BE2C (cell line): ENCODE data around the gene ITIH6.
A peak's percentile ranks its signal among the peaks of the same experiment; 100 is the strongest.
"Not testable (repeated sequence)": the region's sequence is repeated elsewhere in the genome, so short reads cannot be mapped to it uniquely, and the experiment has no call there.

Source experiments
- DNase-seq: peaks from one replicate; pipeline ENCODE4 v3.0.0-alpha.2; 2020
- H3K27me3 ChIP-seq: fragments of 250-450 bp; sonication (Bioruptor Pico); 2 replicates; pipeline ENCODE4 v1.5.1; 2020; ENCODE audit warnings: mild to moderate bottlenecking
- H3K36me3 ChIP-seq: fragments of 250-450 bp; sonication (Bioruptor Pico); 2 replicates; pipeline ENCODE4 v1.5.1; 2020; ENCODE audit warnings: mild to moderate bottlenecking
- H3K4me1 ChIP-seq: fragments of 250-450 bp; sonication (Bioruptor Pico); 2 replicates; pipeline ENCODE4 v1.5.1; 2020
- H3K4me3 ChIP-seq: 2 replicates; pipeline ENCODE4 v1.5.1; 2011; ENCODE audit warnings: low read depth, low read length
- H3K9me3 ChIP-seq: fragments of 250-450 bp; sonication (Bioruptor Pico); 2 replicates; pipeline ENCODE4 v1.5.1; 2020
- TF ChIP-seq, protein P1 (sequence below): IDR thresholded peaks from 2 replicates; pipeline ENCODE4 v1.5.1; 2012; ENCODE audit warnings: mild to moderate bottlenecking, low read depth, low read length

ITIH6 gene

GRCh38 chrX:54758114-54759055, 39.7 kb downstream of the ITIH6 start:
- Histone ChIP-seq H3K36me3 (no peaks in the 10 kb centered on the region), H3K4me1 (no peaks in the 10 kb centered on the region), H3K27me3 (no peaks in the 10 kb centered on the region), H3K9me3 (no peaks in the 10 kb centered on the region), H3K4me3 (no peak overlapping the region)
- TF ChIP-seq, protein P1, sequence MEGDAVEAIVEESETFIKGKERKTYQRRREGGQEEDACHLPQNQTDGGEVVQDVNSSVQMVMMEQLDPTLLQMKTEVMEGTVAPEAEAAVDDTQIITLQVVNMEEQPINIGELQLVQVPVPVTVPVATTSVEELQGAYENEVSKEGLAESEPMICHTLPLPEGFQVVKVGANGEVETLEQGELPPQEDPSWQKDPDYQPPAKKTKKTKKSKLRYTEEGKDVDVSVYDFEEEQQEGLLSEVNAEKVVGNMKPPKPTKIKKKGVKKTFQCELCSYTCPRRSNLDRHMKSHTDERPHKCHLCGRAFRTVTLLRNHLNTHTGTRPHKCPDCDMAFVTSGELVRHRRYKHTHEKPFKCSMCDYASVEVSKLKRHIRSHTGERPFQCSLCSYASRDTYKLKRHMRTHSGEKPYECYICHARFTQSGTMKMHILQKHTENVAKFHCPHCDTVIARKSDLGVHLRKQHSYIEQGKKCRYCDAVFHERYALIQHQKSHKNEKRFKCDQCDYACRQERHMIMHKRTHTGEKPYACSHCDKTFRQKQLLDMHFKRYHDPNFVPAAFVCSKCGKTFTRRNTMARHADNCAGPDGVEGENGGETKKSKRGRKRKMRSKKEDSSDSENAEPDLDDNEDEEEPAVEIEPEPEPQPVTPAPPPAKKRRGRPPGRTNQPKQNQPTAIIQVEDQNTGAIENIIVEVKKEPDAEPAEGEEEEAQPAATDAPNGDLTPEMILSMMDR, result peak; percentile 10
- no peak for DNase-seq

- H3K27me3 ChIP-seq, result no peaks in the 10 kb centered on the region
- no peaks in the 10 kb centered on the region for H3K9me3 ChIP-seq
- no peaks in the 10 kb centered on the region for H3K4me1 ChIP-seq
- DNase-seq, result no peak
- no peak overlapping the region for H3K4me3 ChIP-seq
- TF ChIP-seq, protein P1, result no peak
- H3K36me3 ChIP-seq, result no peaks in the 10 kb centered on the region
Observed at GRCh38 chrX:54754854-54755253, 43.2 kb downstream of the ITIH6 start.

DNA sequence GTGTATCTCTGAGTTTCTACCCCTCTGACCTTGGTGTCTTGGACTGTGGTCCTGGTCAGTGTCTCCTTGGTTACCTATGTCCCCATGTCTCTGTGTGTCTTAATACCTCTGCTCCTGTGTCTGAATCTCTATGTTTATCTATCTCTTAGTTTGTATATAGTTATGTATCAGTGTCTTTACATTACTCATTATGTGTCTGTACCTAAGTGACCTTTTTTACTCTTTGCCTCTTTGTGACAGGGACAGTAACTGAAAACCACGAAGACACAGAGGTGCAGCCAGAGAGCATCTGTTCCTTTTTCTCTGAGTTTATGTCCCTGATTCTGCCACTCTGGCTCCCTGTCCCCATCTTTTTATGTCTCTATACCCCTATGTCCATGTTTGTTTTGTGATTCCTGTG, 49.4 kb downstream of the ITIH6 start:
- H3K9me3 ChIP-seq, result no peaks in the 10 kb centered on the region
- peaks cover 4% of the 10 kb centered on the region; the same call in 1 of the 2 replicates for H3K4me1 ChIP-seq
- TF ChIP-seq, protein P1, result no peak
- H3K36me3 ChIP-seq, result no peaks in the 10 kb centered on the region
- no peak for DNase-seq
- no peak overlapping the region for H3K4me3 ChIP-seq
- no peaks in the 10 kb centered on the region for H3K27me3 ChIP-seq

DNA sequence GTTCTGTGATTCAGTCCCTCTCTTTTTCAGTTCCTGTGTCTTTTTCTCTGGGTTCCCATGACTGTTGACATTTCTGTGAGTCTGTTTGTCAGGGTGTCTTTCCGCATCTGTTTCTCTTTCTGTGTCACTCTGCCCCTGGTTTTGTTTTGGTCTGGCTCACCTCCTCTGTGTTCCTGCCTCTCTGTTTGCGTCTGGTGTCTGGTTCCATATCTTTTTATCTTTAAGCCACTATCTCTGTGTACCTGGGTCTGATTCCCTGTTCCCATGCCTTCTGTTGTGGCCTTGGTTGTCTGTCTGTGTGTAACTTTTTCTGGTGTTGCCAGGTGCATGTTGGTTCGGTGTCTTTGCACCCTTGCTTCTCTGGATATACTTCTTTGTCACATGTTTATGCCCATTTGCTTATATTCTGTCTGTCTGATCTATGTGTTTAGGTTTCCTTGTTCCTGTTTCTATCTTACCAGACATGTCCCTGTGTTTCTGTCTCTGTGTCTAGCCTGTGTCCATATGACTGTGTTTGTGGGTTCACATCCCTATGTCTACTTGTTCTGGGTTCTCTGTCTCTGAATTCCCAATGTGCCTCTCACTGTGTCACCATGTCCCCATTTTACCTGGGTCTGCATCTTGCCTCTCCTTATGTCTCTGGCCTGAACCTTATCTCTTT, 50.2 kb downstream of the ITIH6 start:
- no peaks in the 10 kb centered on the region for H3K27me3 ChIP-seq
- H3K36me3 ChIP-seq, result no peaks in the 10 kb centered on the region
- TF ChIP-seq, protein P1, result no peak
- no peak overlapping the region for H3K4me3 ChIP-seq
- peaks cover 4% of the 10 kb centered on the region; the same call in 1 of the 2 replicates for H3K4me1 ChIP-seq
- H3K9me3 ChIP-seq, result no peaks in the 10 kb centered on the region
- DNase-seq, result no peak

GRCh38 chrX:54746928-54747327, 51.1 kb downstream of the ITIH6 start:
- Histone ChIP-seq H3K36me3 (no peaks in the 10 kb centered on the region), H3K27me3 (no peaks in the 10 kb centered on the region), H3K4me3 (no peak overlapping the region), H3K4me1 (peaks cover 4% of the 10 kb centered on the region; the same call in 1 of the 2 replicates), H3K9me3 (no peaks in the 10 kb centered on the region)
- no peak for DNase-seq
- TF ChIP-seq, protein P1, result no peak

DNA sequence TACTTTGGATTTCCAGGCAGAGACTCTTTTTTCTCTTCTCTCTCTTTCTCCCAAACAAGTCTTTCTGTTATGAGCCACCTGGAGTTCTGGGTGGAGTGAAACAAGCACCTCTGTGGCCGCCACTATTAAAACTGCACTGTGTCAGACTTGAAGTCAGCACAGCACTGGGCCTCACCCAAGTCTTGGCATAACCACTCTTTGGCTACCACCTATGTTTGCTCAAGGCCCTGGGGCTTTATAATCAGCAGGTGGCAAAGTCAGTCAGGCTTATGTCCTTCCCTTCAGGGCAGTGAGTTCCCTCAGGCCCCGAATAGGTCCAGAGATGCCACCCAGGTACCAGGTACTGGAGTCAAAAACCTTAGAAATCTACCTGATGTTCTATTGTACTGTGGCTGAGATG, 52.4 kb downstream of the ITIH6 start:
- TF ChIP-seq, protein P1, result no peak
- Histone ChIP-seq H3K9me3 (no peaks in the 10 kb centered on the region), H3K36me3 (no peaks in the 10 kb centered on the region), H3K4me1 (peaks cover 4% of the 10 kb centered on the region; the same call in 1 of the 2 replicates), H3K27me3 (no peaks in the 10 kb centered on the region), H3K4me3 (no peak overlapping the region)
- no peak for DNase-seq

GRCh38 chrX:54738567-54738966, 59.5 kb downstream of the ITIH6 start:
- H3K27me3 ChIP-seq, H3K4me3 ChIP-seq, H3K9me3 ChIP-seq, H3K36me3 ChIP-seq, DNase-seq, H3K4me1 ChIP-seq: not testable (repeated sequence)

GRCh38 chrX:54736298-54736942, 61.6 kb downstream of the ITIH6 start:
- not testable (repeated sequence) for H3K9me3 ChIP-seq, H3K27me3 ChIP-seq, H3K4me1 ChIP-seq, H3K4me3 ChIP-seq, H3K36me3 ChIP-seq, DNase-seq
